Neutrophil (primary cell): ENCODE measurements around the gene CRNKL1.

Source experiments
- H3K27ac ChIP-seq: fragments of 200-600 bp; sonication (generic); 2 replicates; pipeline ENCODE4 v1.5.1; 2016; ENCODE audit warnings: mild to moderate bottlenecking, moderate library complexity
- H3K27me3 ChIP-seq: fragments of 200-600 bp; sonication (generic); 2 replicates; pipeline ENCODE4 v1.6.0; 2016; ENCODE audit warnings: mild to moderate bottlenecking
- H3K36me3 ChIP-seq: fragments of 200-600 bp; sonication (generic); 2 replicates; pipeline ENCODE4 v1.5.1; 2017
- H3K4me1 ChIP-seq, 2 experiments: fragments of 200-600 bp in 1 of 2; sonication (generic) in 1 of 2; 1 replicate in 1 of 2; 2 replicates in 1 of 2; pipeline versions ENCODE4 v1.5.1 to v1.6.1; 2013 to 2016; ENCODE audit warnings: low read depth in 1 of 2, low read length in 1 of 2, mild to moderate bottlenecking in 1 of 2, moderate library complexity in 1 of 2; ENCODE audit not compliant: control insufficient read depth in 1 of 2, insufficient read depth in 1 of 2
- H3K4me3 ChIP-seq, 2 experiments: fragments of 200-600 bp in 1 of 2; sonication (generic) in 1 of 2; 1 replicate in 1 of 2; 2 replicates in 1 of 2; pipeline ENCODE4 v1.5.1; 2013 to 2016; ENCODE audit warnings: low read depth in 1 of 2, low read length in 1 of 2, mild to moderate bottlenecking in 1 of 2, moderate library complexity in 1 of 2
- H3K9me3 ChIP-seq: fragments of 200-600 bp; sonication (generic); 2 replicates; pipeline ENCODE4 v1.5.1; 2016
- CTCF ChIP-seq: fragments of 200-600 bp; sonication (generic); IDR thresholded peaks from 2 replicates; pipeline ENCODE4 v1.5.1; 2016; ENCODE audit warnings: antibody characterized with exemption

Gene CRNKL1

GRCh38 chr20:20052074-20052970 is at the start of gene CRNKL1, which contains the start of gene CFAP61:
CRNKL1 (minus strand) TSS chr20:20052466; CDS start chr20:20052342, 124 bp downstream.
CFAP61 (plus strand) TSS chr20:20052532; CDS start chr20:20056654, 4,122 bp downstream.
- H3K27ac ChIP-seq = peak within 1 kb of the TSS; percentile 95
- peaks cover 37% of the 10 kb centered on the region for H3K36me3 ChIP-seq
- peak; percentile 69 for TF ChIP-seq CTCF
- H3K4me3 ChIP-seq = peak within 1 kb of the TSS; percentile 78 to 91
- H3K9me3 ChIP-seq = no peaks in the 10 kb centered on the region
- peaks cover 33 to 34% of the 10 kb centered on the region in 2 experiments for H3K4me1 ChIP-seq
- no peaks in the 10 kb centered on the region for H3K27me3 ChIP-seq

GRCh38 chr20:20100881-20101280 is 48.6 kb upstream of the CRNKL1 start:
- Histone ChIP-seq H3K4me3 (no peak overlapping the region), H3K36me3 (no peaks in the 10 kb centered on the region), H3K4me1 (no peaks in the 10 kb centered on the region), H3K27me3 (peaks cover 14% of the 10 kb centered on the region), H3K27ac (no peak overlapping the region), H3K9me3 (no peaks in the 10 kb centered on the region)
- no peak for TF ChIP-seq CTCF

- Histone ChIP-seq H3K4me1 (no peaks in the 10 kb centered on the region), H3K4me3 (no peak overlapping the region), H3K36me3 (no peaks in the 10 kb centered on the region), H3K27me3 (peaks cover 7% of the 10 kb centered on the region), H3K27ac (no peak overlapping the region), H3K9me3 (no peaks in the 10 kb centered on the region)
- TF ChIP-seq CTCF = no peak
Observed at GRCh38 chr20:20096421-20096820, 44.2 kb upstream of the CRNKL1 start.

GRCh38 chr20:20095114-20095872 is 43.0 kb upstream of the CRNKL1 start:
- Histone ChIP-seq H3K4me3 (no peak overlapping the region), H3K36me3 (no peaks in the 10 kb centered on the region), H3K9me3 (no peaks in the 10 kb centered on the region), H3K27me3 (peaks cover 7% of the 10 kb centered on the region), H3K4me1 (no peaks in the 10 kb centered on the region), H3K27ac (no peak overlapping the region)
- no peak for TF ChIP-seq CTCF

- no peaks in the 10 kb centered on the region for H3K36me3 ChIP-seq
- H3K4me3 ChIP-seq = no peak overlapping the region
- peaks cover 5% of the 10 kb centered on the region for H3K27me3 ChIP-seq
- TF ChIP-seq CTCF = no peak
- no peaks in the 10 kb centered on the region for H3K9me3 ChIP-seq
- no peak overlapping the region for H3K27ac ChIP-seq
- no peaks in the 10 kb centered on the region for H3K4me1 ChIP-seq
Observed at GRCh38 chr20:20094410-20094809, 42.1 kb upstream of the CRNKL1 start.
